RWPE1 (cell line): Measurements from ENCODE around the gene PRKCZ.

ENCODE experiments used
- CTCF ChIA-PET: fragments of 350-600 bp; sonication (Branson Sonifier 250); formaldehyde crosslinking; extraction: SDS; loops from one replicate; lab custom pipeline; 2021; lab: Yijun Ruan, JAX
- POLR2A ChIA-PET: fragments of 400-600 bp; formaldehyde crosslinking; extraction: SDS; loops from one replicate; lab custom pipeline; 2020; ENCODE audit warnings: antibody characterized with exemption; ENCODE audit not compliant: low non-redundant PET; lab: Yijun Ruan, JAX
- DNase-seq: peaks from one replicate; pipeline ENCODE4 v3.0.0; 2012; ENCODE audit warnings: low spot score
- H3K27ac ChIP-seq: fragments of 450-650 bp; 2 replicates; pipeline ENCODE4 v1.5.1; 2017
- CTCF ChIP-seq: fragments of 450-650 bp; conservative IDR thresholded peaks from 2 replicates; pipeline ENCODE4 v1.5.1; 2017; ENCODE audit warnings: low read depth, mild to moderate bottlenecking

Gene PRKCZ

GRCh38 chr1:2159124-2159523 is 108.9 kb downstream of the PRKCZ start:
- TF ChIP-seq CTCF, result no peak
- DNase-seq, result no peak
- POLR2A ChIA-PET, result no interaction called here
- CTCF ChIA-PET, result interaction anchor here (0.6 to 3.3 kb wide), 3 partner anchors 15 to 97 kb away, joined by 5 to 20 read pairs (median 5); no protein-coding TSS in a partner anchor
- no peak overlapping the region for H3K27ac ChIP-seq

GRCh38 chr1:2160451-2161300 is 110.5 kb downstream of the PRKCZ start:
- no peak for TF ChIP-seq CTCF
- CTCF ChIA-PET, result interaction anchor here (1.2 kb wide), 1 partner anchor 14 kb away, joined by 5 read pairs; no protein-coding TSS in a partner anchor
- POLR2A ChIA-PET, result no interaction called here
- H3K27ac ChIP-seq, result no peak overlapping the region
- no peak for DNase-seq

GRCh38 chr1:2163205-2163604 is 113.0 kb downstream of the PRKCZ start:
- no peak for TF ChIP-seq CTCF
- no peak for DNase-seq
- CTCF ChIA-PET, result interaction anchor here (2.2 to 3.4 kb wide), 2 partner anchors 11 to 23 kb away, joined by 6 to 29 read pairs; no protein-coding TSS in a partner anchor
- POLR2A ChIA-PET, result no interaction called here
- H3K27ac ChIP-seq, result no peak overlapping the region

GRCh38 chr1:2165646-2166045 is 115.4 kb downstream of the PRKCZ start:
- ChIA-PET CTCF (interaction anchor here (3.4 kb wide), 1 partner anchor 8 kb away, joined by 29 read pairs; no protein-coding TSS in a partner anchor), POLR2A (no interaction called here)
- no peak overlapping the region for H3K27ac ChIP-seq
- no peak for TF ChIP-seq CTCF
- DNase-seq, result no peak

- DNase-seq, result no peak
- no peak for TF ChIP-seq CTCF
- H3K27ac ChIP-seq, result no peak overlapping the region
- ChIA-PET POLR2A (no interaction called here), CTCF (interaction anchor here (3.4 kb wide), 1 partner anchor 8 kb away, joined by 29 read pairs; no protein-coding TSS in a partner anchor)
Observed at GRCh38 chr1:2166254-2166653, 116.0 kb downstream of the PRKCZ start.

GRCh38 chr1:2166695-2167094 is 116.5 kb downstream of the PRKCZ start:
- CTCF ChIA-PET, result no interaction called here
- DNase-seq, result no peak
- POLR2A ChIA-PET, result no interaction called here
- no peak overlapping the region for H3K27ac ChIP-seq
- no peak for TF ChIP-seq CTCF
